Measurements from ENCODE around the gene CTSF. TPM values are rescaled to one million over a fixed set of nuclear protein-coding genes. Genes with fewer than 3 reads are reported as not detected.

CTSF gene
- total and polyA plus RNA-seq, 2 of the 13 experiments (the other 11 are each of a cell fraction or from before 2014, with no cell fraction given), result not detected

DNA sequence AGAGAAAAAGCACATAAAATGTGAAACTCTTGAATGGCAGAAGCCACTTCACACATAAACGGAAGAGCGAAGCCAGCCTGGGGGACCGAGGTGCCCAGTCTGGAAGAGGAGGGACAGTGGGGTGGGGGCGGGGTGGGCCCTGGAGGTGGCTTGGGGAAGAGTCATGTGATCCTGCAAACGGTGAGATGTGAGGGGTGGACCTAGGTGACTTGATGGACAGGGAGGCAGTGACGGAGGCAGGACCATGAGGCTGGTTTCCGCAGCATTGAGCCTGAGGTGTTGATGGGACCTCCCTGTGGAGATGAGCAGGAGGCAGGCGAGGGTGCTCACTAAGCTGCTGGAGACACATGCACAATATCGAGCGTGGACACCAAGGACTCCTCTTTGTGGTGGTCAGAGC is 39.3 kb downstream of the CTSF start:
- BruUV-seq (replicated peaks), result no TSS peak
- FAIRE-seq, result no peak
- Histone ChIP-seq H3K4me3 (replicated peaks in 1 of 3; ENCODE audit: insufficient read depth in 1 of 3, low read depth in 2 of 3, low read length in 3 of 3) (no peak overlapping the region), H3K9ac (ENCODE audit: insufficient read depth, low read depth, low read length) (no peak overlapping the region), H2AFZ (ENCODE audit: low read length) (no peak overlapping the region), H3K27me3 (ENCODE audit: control insufficient read depth in 1 of 2, insufficient read depth in 2 of 2, low read length in 2 of 2) (no peaks in the 10 kb centered on the region), H3K4me2 (ENCODE audit: low read depth, low read length) (no peak overlapping the region), H3K27ac (ENCODE audit: extremely low read length, insufficient read depth, low read length) (no peak overlapping the region), H3K79me2 (ENCODE audit: insufficient read depth, low read length) (no peaks in the 10 kb centered on the region), H4K20me1 (ENCODE audit: insufficient read depth, low read length) (no peaks in the 10 kb centered on the region), H3K36me3 (replicated peaks in 1 of 2; ENCODE audit: control insufficient read depth in 1 of 2, insufficient read depth in 2 of 2, low read length in 2 of 2) (peaks cover 0 to 1% of the 10 kb centered on the region in 2 experiments; a peak in 2 of 5 replicates), H3K9me3 (ENCODE audit: low read length) (no peaks in the 10 kb centered on the region), H3K4me1 (ENCODE audit: insufficient read depth, low read length) (0 out of 2 replicates have a peak, but pooled peaks cover 7% of the 10 kb centered on the region)
- TF ChIP-seq CCDC6 (CRISPR knock-in tag; IDR thresholded peaks at IDR 0.05), result no peak
- TF ChIP-seq SMC3 (IDR thresholded peaks at IDR 0.05; ENCODE audit: low read length), result no peak
- TF ChIP-seq ZBTB20 (CRISPR knock-in tag; IDR thresholded peaks at IDR 0.05; ENCODE audit: borderline replicate concordance, low read depth), result no peak
- no peak for TF ChIP-seq PHF5A (CRISPR knock-in tag; IDR thresholded peaks at IDR 0.05; ENCODE audit: low read depth, unreplicated experiment)
- WGBS (ENCODE audit: low lambda C conversion rate), result 83% methylated on average over 10 of the region's 10 CpGs
- intact Hi-C loops (cut with micrococcal nuclease; ENCODE audit: unreplicated experiment) (no loop called here), in situ Hi-C loops (cut with HindIII; ENCODE audit: extremely low pct_ligation_motif_present, low pct_unique_long_range_greater_than_20kb) (no loop called here)
- POLR2A ChIA-PET, result no interaction called here
- ATAC-seq, result no peak
- no peak for DNase-seq (ENCODE audit: low spot score)
- CTCF ChIA-PET (ENCODE audit: low intra/inter-chr PET ratio, low total read pairs), result no interaction called here

DNA sequence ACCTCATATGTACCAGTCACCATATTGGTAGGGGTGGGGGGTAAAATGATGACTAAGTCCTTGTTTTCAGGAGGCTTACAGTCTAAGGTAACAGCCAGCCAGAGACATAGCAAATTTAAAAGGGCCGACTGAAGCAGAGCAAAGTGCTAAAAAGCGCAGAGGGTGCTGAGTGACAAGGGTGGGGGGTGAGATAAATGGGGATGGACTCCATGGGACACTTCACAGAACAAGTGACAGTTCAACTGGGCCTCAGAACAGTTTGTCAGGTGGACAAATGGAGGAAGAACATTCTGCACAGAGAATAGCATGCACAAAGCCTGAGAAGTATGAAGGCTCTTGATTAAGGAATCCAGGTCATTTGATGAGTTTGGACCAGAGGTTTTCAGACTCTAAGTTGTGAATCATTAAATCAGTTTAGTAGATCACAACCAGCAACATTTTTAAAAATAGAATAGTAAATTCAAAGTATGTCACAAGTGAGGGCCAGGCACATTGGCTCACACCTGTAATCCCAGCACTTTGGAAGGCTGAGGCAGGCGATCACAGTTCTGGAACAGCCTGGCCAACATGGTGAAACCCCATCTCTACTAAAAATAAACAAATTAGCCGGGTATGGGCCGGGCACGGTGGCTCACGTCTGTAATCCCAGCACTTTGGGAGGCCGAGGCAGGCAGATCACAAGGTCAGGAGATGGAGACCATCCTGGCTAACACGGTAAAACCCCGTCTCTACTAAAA is 43.9 kb downstream of the CTSF start:
- TF ChIP-seq, protein P1, sequence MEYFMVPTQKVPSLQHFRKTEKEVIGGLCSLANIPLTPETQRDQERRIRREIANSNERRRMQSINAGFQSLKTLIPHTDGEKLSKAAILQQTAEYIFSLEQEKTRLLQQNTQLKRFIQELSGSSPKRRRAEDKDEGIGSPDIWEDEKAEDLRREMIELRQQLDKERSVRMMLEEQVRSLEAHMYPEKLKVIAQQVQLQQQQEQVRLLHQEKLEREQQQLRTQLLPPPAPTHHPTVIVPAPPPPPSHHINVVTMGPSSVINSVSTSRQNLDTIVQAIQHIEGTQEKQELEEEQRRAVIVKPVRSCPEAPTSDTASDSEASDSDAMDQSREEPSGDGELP (IDR thresholded peaks at IDR 0.05; ENCODE audit: borderline replicate concordance, low read depth), result no peak
- TF ChIP-seq ZC3H4 (CRISPR knock-in tag; IDR thresholded peaks at IDR 0.05; ENCODE audit: borderline replicate concordance), result no peak
- TF ChIP-seq, protein P2, sequence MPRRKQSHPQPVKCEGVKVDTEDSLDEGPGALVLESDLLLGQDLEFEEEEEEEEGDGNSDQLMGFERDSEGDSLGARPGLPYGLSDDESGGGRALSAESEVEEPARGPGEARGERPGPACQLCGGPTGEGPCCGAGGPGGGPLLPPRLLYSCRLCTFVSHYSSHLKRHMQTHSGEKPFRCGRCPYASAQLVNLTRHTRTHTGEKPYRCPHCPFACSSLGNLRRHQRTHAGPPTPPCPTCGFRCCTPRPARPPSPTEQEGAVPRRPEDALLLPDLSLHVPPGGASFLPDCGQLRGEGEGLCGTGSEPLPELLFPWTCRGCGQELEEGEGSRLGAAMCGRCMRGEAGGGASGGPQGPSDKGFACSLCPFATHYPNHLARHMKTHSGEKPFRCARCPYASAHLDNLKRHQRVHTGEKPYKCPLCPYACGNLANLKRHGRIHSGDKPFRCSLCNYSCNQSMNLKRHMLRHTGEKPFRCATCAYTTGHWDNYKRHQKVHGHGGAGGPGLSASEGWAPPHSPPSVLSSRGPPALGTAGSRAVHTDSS (CRISPR knock-in tag; conservative IDR thresholded peaks at IDR 0.05), result no peak
- POLR2A ChIA-PET, result no interaction called here
- H3K27ac ChIP-seq (ENCODE audit: extremely low read length, insufficient read depth, low read length), result no peak overlapping the region
- DNase-seq (ENCODE audit: low spot score) (no peak), FAIRE-seq (no peak), ATAC-seq (no peak)
- CTCF ChIA-PET (ENCODE audit: low intra/inter-chr PET ratio, low total read pairs), result no interaction called here
- no peaks in the 10 kb centered on the region for H3K4me1 ChIP-seq (ENCODE audit: insufficient read depth, low read length)
- no peaks in the 10 kb centered on the region for H3K27me3 ChIP-seq (ENCODE audit: control insufficient read depth in 1 of 2, insufficient read depth in 2 of 2, low read length in 2 of 2)
- no peak overlapping the region for H3K4me3 ChIP-seq (replicated peaks in 1 of 3; ENCODE audit: insufficient read depth in 1 of 3, low read depth in 2 of 3, low read length in 3 of 3)
- no peak overlapping the region for H3K4me2 ChIP-seq (ENCODE audit: low read depth, low read length)
- H4K20me1 ChIP-seq (ENCODE audit: insufficient read depth, low read length), result no peaks in the 10 kb centered on the region
- no peak overlapping the region for H3K9ac ChIP-seq (ENCODE audit: insufficient read depth, low read depth, low read length)
- no TSS peak for BruUV-seq (replicated peaks)
- WGBS (ENCODE audit: low lambda C conversion rate), result 95% methylated on average over 10 of the region's 10 CpGs
- no peaks in the 10 kb centered on the region for H3K79me2 ChIP-seq (ENCODE audit: insufficient read depth, low read length)
- peaks cover 0 to 3% of the 10 kb centered on the region in 2 experiments; a peak in 3 of 5 replicates for H3K36me3 ChIP-seq (replicated peaks in 1 of 2; ENCODE audit: control insufficient read depth in 1 of 2, insufficient read depth in 2 of 2, low read length in 2 of 2)
- intact Hi-C loops (cut with micrococcal nuclease; ENCODE audit: unreplicated experiment), result no loop called here
- H3K9me3 ChIP-seq (ENCODE audit: low read length), result no peaks in the 10 kb centered on the region
- in situ Hi-C loops (cut with HindIII; ENCODE audit: extremely low pct_ligation_motif_present, low pct_unique_long_range_greater_than_20kb), result no loop called here
- H2AFZ ChIP-seq (ENCODE audit: low read length), result no peak overlapping the region
